Brain pericyte (primary cell): Measurements from ENCODE around the gene WDR33.

ENCODE experiments used
- DNase-seq: peaks from one replicate; pipeline ENCODE4 v3.0.0-alpha.2; 2012; ENCODE audit warnings: low read depth, low spot score

WDR33 gene

DNA sequence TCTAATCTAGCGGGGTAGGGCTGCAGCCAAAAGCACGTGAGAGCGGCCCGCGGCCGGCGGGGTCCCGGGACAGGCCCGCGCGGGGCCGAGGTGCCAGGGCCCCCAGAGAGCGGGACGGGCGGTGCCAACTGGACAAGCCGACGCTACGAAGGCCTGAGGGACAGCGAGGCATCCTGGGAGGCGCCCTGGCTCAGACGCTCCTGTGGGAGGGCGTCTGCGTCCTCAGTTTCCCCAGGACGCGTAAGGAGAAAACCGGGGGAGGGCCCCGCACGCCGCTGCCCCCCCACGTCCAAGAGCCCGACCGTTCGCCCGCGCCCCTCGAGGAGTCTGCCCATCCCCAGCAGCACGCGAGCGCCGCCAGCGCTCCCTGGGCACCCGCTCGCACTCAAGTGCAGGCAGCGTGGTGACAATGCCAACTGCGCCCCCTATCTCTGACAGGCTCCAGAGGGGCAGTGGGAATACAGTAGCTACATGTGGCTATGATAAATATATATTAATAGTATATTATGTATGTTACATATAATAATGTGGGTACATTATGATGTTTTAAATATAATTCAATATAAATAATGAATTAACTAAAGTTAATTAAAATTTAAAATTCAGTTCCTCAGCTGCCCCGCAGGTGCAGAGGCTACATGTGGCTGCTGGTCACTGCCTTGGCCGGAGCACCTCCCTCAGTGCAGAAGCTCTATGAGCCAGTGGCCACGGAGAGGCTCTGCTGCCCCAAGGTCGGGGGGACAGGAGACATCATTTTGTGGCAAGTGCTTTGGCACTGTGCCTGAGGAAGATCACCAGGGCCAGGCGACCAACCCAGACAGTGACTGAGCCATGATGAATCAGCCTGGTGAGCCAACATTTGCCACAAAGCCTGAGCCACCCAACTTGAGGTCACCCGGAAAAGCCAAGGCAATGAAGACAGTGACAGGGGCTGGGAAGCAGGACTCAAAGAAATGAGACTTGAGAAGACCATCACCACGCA is 115.2 kb downstream of the WDR33 start:
- DNase-seq = no peak

- DNase-seq = no peak
These were observed 116.0 kb downstream of the WDR33 start for GRCh38 chr2:127694986-127695385.

DNA sequence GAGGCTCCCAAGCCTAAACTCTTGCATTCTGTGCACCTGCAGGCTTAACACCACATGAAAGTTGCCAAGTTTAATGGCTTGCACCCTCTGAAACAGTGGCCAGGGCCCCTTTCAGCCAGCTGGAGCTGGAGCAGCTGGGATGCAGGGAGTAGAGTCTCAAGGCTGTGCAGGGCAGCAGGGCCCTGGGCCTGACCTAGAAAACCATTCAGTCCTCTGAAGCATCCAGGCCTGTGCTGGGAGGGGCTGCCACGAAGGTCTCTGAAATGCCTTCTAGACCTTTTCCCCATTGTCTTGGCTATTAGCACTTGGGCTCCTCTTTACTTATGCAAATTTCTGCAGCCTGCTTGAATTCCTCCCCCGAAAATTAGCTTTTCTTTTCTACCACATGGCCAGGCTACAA is 120.3 kb downstream of the WDR33 start:
- no peak for DNase-seq

DNA sequence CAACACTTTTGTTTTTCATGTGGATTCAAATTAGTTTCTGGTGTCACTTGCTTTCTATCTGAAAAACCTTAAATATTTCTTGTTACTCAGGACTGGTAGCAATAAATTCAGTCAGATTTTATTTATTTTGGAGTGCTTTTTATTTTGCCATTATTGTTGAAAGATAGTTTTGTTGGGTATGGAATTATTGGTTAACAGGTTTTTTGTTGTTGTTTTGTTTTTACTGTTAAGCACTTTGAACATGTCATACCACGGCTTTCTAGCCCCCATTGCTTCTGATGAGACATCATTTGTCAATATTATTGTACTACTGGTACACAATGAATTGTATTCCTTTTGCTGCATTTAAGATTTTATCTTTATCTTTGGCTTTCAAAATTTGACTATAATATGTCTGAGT is 122.6 kb downstream of the WDR33 start:
- DNase-seq = no peak

GRCh38 chr2:127685410-127686080 is 125.4 kb downstream of the WDR33 start:
- no peak for DNase-seq

DNA sequence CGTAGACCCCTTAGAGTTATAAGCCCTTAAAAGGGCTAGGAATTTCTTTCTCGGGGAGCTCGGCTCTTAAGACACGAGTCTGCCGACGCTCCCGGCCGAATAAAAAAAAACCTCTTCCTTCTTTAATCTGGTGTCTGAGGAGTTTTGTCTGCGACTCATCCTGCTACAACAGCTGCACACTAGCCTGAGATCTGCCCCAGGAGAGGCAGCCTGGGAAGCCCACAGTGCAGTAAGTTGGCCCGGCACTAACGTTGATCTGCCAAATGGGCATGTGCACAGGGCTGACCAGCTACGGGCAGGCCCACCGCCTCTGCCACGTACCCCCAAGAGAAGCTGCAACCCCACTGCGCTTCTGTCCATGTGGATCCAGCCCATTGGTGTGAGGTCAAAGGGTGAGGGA is 127.2 kb downstream of the WDR33 start:
- no peak for DNase-seq

GRCh38 chr2:127683056-127683455 is 127.9 kb downstream of the WDR33 start:
- DNase-seq = no peak

GRCh38 chr2:127681976-127682857 is 128.8 kb downstream of the WDR33 start:
- no peak for DNase-seq

- no peak for DNase-seq
These were observed 129.6 kb downstream of the WDR33 start for GRCh38 chr2:127681288-127681804.

DNA sequence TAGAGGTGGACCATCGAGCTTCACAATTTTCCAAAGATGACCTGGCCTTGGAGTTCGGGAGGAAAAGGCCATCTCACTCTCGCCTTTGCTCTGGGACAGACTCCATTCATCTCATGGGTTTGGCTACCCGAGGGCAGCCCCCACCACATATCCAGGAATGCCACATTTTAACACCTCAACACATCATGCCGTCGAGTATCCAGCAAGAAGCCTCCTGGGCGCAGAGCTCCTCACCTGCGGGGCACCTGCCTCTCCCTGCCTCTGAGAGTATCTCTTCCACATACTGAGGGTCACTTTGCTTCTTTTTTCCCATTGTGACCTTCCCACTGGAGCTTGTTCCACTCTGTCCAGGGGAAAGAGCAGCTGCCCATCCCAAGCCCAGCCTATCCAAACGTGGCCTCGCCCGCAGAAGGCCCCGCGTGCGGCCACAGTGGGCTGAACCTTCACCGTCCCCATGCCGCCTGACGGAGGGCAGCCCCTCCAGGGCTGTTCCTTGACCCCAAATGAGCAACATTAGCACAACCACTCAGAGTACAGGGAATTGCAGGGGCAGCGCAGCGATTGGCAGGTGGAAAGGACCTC is 130.2 kb downstream of the WDR33 start:
- DNase-seq = no peak

DNA sequence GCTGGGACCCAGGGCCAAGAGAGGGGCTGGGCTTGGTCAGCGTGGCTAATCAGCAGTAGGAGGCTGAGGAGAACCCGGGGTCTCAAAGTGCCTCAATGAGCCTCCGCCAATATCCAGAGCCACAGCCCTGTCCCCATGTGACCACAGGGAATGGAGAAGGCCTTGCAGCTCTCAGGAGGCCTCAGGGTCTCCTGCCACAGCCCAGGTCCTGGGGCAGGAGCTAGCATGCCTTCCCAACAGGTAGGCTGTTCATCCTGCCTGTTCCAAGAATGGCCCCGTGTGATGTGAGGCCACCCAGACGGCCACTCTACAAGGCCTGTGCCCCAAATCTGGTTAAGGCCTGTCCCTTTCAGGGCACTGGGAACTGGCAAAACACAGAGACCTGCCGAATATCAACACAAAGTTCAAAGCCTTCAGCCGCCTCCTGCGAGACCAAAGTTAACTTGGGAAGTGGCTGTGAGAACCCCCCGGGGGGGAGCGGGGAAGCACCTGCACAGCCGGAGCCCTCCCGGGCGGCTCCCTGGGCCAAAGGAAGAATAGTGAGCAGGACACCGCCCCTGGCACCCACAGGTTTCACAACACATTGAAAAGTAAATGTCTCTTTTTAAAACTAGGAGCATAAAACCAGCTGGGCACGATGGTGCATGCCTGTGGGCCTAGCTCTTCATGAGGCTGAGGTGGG is 131.2 kb downstream of the WDR33 start:
- DNase-seq = no peak

- DNase-seq = no peak
These were observed 132.0 kb downstream of the WDR33 start for GRCh38 chr2:127678991-127679390.

DNA sequence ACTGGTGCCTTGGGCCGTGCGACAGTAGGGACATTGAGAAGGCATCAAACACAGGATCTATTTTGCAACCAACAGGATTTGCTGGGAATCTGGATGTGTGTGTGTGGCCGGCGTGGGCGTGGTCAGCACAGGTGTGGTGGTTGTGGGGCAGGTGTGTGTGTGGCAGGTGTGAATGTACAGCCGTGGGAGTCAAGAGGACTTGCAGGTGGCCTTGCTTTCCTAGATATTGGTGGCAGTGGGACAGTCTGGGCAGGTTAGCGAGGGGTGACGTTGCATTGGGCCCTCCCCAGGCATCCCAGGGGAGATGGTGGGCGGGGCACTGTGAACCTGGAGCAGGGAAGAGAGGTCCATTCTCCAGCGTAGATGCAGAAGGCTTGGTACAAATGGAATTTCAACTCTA is 132.4 kb downstream of the WDR33 start:
- DNase-seq = no peak

DNA sequence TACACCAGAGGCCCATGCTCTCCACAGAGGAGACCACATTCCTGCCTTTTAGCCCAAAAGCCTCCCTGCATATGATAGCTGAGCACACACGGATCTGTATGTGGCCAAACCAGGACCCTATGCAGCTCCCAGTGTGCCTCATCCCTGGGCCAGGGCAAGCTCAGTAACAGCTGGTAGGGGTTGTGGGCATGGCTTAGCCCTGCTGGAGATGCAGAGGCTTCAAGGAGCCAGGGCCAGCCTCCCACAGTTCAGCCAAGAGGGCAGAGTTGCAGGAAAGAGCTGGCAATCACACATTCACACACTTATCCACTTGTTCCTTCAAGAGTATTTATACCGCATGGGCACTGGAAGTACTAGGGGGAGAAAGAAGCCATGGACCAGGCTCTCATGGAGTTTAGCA is 134.1 kb downstream of the WDR33 start:
- DNase-seq = no peak

GRCh38 chr2:127675331-127676261 is 135.4 kb downstream of the WDR33 start, which contains the start of gene LIMS2:
Gene LIMS2, minus strand, starts transcription at chr2:127675530. Its CDS starts 506 bp downstream, at chr2:127675024.
- no peak for DNase-seq

DNA sequence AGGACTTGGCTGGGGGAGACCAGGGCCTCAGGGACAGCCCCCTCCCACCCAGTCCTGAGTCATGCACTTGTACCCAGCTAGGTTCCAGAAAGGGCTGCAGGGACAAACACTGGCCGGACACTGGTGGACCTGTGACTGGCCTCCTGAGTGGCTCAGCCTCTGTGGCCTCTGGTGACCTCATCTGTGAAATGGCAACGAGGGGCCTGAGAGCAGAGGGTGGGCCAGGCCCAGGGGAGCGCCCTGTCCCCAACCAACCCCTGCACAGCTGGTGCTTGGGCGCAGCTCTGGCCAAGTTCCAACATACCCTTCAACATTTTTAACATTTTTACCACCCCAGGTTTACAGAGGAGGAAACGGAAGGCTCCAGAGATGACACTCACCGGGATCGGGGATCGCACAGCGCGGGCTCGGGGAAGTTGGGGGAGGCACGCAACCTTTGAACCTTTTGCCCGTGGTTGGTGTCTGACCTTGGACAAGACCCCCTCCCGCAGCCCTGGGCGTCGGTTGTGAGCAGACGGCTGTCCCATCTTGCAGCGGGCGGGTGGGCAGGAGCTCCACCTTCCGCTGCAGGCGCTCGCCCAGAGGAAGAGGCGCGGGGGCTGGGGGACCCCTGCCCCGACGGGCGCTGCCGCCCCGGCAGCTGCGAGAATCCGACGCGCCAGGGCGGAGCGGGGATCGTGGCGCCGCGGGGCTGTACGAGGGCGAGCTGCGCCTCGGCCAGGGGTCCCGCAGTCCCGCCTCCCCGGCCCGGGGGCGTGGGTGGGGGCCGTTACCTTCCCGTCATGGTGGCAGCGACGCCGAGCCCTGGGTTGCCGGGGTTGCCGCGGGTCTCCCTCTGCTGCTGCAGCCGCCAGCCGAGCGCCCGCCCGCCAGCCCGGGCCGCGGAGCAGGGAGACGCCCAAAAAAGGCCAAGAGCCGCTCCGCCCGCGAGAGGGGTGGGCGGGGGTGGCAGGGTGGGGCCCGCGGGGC is 136.4 kb downstream of the WDR33 start:
- DNase-seq = no peak

GRCh38 chr2:127673291-127674069 is 137.5 kb downstream of the WDR33 start:
- DNase-seq = no peak
